NCI-H2107 (cell line): ENCODE measurements around the gene FANCC.
"Not testable (repeated sequence)": the region's sequence is repeated elsewhere in the genome, so short reads cannot be mapped to it uniquely, and the experiment has no call there.

Experiments
- DNase-seq: peaks from one replicate; lab custom pipeline; 2025; lab: John Stamatoyannopoulos, UW

FANCC gene

DNA sequence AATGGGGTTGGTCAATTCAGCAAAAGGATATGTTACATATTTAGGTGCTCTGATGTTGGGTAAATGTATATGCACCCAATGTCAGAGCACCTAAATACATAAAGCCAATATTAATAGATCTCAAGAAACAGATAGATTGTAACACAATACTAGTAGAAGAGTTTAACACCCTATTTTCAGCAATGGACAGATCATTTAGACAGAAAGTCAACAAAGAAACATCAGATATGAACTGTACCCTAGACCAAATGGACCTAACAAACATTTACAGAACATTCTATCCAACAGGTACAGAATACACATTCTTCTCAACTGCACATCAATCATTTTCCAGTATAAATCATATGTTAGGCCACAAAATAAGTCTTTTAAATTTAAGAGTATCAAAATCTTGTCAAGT, 35.2 kb downstream of the FANCC start:
- DNase-seq, result no peak

DNA sequence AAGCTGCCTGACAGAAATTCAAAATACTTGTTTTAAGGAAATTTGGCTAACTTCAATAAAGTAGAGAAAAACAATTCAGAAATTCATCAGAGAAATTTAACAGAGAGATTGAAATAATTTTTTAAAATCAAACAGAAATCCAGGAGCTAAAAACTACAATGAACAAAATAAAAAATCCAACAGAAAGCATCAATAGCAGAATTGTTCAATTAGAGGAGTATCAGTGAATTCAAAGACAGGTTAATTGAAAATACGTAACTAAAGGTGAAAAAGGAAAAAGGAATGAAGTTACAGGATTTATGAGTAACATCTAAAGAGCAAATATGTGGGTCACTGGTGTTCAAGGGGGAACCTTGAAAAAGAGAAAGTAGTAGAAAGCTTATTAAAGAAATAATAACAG, 36.8 kb downstream of the FANCC start:
- DNase-seq, result no peak

DNA sequence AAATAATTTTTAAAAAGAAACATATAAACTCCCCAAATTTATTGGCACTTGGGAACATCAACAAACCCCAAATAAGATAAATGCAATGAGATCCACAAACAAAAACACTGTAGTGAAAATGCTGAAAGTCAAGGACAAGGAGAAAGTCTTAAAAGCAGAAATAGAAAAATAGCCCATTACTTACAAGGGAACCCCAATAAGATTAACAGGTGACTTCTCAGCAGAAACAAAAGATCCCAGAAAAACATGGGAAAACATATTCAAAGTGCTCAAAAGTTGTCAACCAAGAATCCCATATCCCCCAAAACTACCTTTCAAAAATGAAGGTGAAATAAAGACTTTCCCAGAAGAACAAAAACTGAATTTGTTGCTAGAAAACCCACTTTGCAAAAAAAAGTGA, 40.0 kb downstream of the FANCC start:
- no peak for DNase-seq

DNA sequence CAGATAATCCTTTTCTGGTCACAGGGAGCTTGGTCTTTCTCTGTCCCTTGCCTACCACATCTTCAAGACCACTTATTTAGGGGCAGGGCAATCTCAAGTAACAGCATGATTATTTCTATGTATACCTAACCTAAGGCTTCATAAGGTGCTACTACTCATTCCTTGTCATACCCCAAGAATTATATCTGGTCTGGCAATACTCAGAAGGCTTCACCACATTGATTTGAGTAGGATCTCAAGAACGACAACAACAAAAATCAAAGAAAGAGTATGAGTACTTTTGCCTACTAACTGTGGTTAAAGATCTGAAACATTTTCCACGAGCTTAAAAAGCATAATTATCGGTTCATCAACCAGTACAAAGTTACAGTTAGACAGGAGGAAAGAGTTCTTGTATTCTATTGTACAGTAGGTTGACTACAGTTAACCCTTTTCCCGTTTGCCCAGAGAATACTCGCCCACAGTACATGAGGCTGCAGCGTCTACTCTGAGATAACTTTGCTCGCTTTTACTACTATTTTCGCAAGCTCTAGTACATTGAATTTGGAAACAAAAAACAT, 41.0 kb downstream of the FANCC start:
- DNase-seq, result no peak

DNA sequence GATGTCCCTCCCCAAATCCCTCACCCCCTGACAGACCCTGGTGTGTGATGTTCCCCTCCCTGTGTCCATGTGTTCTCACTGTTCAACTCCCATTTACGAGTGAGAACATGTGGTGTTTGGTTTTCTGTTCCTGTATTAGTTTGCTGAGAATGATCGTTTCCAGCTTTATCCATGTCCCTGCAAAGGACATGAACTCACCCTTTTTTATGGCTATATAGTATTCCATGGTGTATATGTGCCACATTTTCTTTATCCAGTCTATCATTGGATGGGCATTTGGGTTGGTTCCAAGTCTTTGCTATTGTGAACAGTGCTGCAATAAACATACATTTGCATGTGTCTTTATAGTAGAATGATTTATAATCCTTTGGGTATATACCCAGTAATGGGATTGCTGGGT, 43.3 kb downstream of the FANCC start:
- not testable (repeated sequence) for DNase-seq

DNA sequence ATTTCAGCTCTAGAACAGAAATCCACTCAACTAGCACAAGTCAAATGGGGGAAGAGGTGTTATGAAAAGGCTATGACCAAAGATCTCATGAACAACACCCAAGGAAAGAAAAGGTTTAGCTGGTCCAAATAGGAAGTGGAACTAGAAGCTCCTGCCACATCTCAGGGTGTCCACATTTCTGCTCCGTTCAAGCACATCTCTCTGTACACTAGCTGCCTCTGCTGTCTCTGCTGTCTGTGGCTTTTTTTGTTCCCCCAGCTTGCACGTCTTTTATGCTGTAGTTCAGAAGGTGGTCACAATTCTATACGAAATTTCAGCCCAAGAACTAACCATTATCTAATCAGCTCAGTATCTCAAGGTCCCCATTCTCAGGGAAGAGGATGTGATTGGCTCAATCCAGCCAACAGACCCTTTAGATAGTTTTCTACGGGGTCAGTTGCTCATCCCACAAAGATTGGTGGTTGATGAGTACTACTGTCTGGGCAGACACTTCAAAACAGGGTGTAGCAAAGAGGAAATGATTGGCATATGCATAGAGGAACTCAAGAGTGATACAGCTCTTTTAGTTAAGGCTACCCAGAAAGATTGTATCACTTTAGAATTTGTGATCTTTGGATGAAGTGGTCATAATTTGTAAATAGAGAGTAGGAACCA, 44.0 kb downstream of the FANCC start:
- no peak for DNase-seq

DNA sequence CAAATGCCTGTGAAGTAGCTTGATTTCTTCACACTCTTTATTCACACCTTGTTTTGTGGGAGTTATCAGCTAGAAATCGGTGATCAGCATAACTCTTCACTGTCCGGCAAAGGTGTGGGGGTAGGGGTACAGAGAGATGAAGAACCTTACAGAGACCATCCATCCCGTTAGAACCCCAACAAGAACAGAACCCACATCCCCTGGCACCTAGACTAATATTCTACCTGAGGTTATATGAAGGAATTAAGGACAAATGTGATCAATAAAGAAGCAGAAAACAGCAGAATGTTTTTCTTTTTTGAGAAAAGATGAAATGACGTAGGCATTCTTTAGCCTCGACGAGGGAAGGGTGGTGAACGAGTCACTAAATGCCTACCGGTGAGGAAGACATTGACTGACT, 44.7 kb downstream of the FANCC start:
- no peak for DNase-seq

DNA sequence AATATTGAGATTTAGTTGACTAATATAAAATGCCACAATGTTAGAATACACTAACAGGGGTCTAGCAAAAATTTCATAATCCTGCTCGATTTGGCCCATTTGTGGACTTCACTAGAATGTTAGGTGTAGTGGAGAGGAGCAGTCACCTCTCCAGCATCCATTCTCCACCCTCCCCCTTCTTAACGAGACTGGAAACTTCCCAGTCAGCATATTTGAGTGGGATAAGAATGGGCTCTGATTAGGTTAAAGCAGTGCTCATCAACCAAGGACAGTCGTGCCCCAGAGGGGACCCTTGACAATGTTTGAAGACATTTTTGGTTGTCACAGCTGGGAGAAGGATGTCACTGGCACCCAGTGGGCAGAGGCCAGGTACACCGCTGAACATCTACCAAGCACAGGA, 46.7 kb downstream of the FANCC start:
- DNase-seq, result no peak

DNA sequence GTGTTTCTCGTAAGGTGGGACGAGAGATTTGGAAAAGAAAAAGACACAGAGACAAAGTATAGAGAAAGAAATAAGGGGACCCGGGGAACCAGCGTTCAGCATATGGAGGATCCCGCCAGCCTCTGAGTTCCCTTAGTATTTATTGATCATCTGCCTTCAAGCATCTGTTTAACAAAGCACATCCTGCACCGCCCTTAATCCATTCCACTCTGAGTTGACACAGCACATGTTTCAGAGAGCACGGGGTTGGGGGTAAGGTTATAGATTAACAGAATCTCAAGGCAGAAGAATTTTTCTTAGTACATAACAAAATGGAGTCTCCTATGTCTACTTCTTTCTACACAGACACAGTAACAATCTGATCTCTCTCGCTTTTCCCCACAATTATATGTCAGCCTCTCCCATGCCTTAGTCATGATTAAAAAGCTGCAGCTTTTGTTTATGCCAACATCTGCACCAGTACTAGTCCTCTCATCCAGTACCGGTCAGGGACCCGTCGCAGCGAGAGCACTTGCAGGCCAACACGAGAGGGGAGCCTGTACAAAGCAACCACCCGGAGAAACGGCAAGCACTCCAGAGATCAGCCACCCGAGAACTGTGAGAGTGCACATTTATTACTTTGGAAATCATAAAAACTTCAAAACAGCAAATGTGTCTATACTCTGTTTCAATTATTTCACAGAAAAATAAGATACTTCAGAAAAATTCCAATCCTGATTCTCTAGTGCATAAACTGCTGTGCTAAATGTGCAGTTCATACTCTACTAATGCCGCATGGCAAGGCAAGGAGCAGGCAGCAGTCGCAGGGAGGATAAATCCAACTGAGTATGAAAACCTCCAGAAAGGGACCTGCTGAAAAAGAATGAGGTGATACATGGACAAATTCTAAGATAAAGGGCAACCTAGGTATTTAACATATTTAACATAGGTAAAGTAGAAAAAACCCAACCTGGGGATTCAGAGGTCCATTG, 47.4 kb downstream of the FANCC start:
- not testable (repeated sequence) for DNase-seq

DNA sequence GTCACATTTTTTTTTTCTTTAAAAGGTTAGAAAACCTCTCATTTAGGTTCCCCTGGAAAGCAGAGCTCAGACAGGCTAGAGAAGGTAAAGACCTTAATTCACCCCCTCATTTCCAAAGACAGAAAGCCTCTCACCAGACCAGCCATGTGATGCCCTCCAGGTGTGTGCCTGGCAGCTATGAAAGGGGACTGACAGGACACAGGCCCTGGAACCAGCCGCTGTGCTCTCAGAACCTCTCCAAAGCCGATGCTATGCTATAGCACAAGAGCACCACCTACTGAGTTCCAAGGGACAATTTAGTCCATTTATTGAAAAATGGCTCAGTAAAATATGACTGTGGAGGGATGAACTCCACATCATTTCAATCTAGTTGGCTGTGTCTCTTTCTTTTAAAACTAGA, 48.8 kb downstream of the FANCC start:
- peak; percentile 67 for DNase-seq

DNA sequence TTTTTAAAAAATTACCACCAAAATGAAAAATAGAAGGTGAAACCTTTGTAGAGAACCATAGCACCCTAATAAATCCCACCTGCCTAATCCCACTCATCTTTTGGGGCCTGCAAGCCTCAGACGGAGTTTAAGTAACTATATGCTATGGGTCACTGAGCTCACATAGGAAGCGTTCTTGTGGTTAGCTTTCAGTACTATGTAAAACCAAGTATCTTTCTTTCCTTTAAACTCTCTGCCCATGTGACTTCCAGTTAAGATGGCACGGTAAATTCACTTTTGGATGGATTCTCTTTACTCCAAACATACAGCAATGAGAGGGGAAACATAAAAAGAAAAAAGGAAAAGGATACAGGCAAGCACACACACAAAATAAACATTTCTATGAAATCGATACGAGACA, 50.9 kb downstream of the FANCC start:
- DNase-seq, result no peak

DNA sequence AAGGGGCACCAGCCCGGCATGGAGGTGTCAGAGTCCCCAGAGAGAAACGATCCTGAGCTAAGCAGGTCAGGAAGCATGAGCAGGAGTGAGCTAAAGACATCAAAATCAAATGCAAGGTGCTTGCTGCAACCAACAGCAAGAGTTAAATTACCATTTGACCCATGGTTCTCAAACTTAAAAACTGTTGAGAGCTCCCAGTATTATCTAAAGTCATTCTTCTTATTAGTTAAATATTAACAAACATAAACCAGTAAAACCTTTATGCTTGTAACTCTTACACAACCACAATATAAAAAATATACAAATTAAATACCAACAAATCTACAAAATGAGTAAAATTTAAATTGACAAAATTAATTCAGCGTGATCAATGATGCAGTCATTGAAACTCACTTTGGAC, 51.5 kb downstream of the FANCC start:
- no peak for DNase-seq

DNA sequence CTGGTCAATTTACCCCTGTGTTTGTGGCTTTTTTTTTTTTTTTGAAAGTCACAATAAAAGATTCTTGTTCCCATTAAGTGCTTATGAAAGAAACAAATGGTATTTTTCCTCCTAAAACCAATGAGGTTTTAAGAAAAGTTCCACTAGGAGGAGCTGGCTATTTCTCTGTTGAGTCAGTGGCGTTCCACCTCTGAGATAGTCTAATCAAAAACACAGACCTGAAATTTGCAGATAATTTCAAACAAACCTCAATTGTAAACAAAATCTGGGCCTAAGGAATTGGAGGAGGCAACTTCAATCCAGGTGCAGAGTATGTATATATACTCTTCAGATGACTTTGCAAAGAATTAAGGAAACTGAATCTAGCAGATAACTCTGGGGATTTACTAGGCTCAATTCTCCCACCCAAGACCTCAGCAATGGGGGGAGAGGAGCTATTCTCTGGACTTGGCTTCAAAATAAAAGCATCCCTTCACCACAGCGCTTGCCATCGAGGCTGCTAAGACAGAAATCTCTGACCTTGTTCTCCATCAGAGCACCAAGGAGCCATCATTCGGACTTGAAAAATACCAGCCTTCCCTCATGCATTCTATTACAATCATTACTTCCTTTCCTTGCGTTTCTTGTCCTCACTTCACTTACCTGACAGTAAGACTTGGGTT, 52.4 kb downstream of the FANCC start:
- DNase-seq, result no peak

DNA sequence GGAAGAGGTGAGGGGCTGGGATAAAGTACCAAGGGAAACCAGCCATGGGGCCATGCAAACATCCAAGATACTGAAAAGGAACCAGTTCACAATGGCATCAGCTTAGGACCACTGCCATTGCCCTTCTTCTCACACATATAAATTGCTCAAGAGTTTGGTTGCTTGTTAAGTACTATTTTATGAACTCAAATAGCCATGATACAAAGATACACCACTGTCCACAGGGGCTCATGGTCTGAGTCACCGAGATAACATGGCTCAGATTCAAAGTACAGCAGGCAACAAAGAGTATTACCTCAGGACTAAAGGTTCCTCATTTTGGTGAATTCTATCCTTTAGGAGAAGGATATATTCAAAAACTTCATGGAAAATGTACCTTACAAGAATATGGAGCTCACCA, 55.6 kb downstream of the FANCC start:
- no peak for DNase-seq

DNA sequence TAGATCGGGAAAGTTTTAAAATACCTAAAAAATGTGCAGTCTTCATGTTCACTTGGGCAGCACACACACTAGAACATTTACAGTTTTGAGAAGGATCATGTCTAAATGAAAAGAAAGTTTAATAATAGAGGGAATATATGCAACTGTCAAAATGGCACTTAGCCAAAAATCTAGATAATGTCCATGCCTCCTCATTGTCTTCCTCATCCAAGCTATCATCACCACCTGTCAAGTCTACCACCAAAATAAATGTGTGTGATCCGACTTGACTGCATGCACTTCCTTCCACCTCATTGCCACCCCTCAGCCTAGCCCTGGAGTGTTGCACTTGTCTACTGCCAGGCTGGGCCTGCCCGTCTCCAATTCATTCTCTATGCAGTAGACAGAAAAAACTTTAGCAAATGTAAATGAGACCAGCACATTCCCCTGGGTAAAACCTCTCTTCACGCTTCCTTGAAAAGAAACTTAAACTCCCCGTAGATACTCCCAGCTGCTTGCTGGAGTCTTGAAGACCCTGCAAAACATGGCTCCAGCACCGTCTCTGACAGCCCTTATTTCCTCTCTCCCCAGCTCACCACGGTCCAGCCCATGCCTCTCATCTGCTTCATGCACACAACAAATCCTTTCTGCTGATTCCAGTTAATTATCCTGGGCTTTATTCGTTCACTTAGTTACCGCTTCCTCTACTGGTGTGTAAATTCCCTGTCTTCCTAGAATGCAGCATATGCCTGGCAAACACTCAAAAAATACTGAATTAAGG, 66.9 kb downstream of the FANCC start:
- no peak for DNase-seq

DNA sequence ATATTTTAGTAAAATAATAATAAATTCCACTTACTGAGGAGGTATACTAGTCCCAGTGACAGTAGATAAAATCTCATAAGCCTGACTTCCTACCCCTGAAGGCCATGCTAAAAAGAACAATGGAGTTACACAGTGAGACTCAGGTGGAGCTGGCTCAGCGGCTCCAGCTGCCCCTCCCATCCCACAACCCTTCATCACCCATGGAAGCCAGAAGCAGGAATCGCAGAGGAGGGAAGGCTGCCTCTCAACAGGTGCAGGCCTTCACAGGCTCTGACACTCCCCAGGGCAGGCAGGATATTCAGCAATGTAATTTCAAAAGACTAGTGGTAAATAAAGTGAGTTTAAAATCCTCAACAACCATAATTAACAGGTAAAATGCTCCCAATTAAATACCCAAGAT, 67.5 kb downstream of the FANCC start:
- peak; percentile 48 for DNase-seq

DNA sequence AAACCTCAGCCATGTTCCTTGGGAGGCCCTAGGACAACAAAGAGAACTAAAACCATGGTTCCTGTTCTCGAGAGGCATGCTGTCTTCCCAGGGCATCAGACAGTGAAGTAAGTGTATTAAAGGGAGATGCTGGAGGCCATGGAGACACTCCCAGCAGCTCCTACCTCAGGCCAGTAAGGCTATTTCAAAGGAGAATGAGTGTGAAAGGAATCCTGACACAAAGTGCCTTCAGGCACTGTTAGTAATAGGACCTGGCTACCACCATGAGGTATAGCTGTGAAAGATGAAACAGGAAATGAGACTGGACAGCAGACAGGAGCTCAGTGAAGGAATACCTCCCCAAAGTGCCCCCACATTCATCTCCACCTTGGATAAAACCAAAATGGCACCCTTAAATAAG, 71.0 kb downstream of the FANCC start:
- DNase-seq, result no peak

DNA sequence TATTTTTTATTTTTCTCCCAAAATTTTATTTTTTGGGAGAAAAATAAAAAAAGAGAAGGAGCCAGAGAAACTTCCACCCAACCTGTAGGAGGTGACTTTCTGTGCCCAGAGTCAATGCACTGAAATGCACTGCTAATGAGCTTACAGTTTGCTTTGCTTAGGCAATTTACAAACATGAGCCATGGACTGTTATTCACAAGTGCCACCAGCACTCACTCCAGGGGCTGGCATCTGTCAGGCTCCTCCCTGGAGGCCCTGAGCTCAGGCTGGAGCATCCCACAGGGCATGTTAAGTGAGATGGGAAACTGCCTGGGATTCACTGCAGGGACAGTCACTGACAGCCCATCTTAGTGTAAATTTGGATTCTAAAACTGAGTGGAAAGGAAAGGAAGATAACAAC, 74.9 kb downstream of the FANCC start:
- DNase-seq, result no peak

DNA sequence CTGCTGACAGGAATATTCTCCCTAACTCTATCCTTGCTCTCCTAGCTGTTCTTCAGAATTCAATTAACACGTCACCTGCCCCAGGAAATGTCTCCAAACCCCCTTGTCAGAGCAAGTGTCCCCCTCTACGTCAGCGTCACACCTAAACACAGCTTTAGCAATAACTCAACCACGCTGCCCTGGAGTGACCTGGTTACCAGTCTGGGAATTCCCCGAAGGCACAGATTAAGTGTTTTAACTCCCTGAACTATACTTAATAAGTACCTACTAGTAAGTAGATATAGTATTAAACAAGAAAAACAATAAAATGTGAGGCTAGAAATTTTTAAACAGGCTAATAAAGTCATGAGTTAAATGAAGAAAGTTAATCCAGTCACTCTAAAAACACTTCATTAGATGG, 78.4 kb downstream of the FANCC start:
- no peak for DNase-seq

DNA sequence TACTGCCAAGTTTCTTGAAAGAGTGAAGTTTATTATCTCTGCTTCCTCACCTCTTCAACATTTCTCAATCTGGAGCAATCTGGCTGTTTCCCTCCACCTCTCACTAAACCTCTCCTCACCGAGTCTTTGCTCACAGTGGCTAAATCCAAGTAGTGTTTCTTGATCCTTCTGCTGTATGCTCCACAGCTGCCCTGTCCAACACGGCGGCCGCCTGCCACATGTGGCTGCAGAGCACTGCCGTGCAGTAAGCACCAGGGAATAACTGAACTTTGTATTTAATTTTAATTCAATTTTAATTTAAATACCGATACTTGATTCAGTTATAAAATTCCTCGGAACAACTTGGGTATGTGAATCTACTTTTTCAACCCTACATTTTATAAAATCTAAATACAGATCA, 80.2 kb downstream of the FANCC start:
- no peak for DNase-seq

DNA sequence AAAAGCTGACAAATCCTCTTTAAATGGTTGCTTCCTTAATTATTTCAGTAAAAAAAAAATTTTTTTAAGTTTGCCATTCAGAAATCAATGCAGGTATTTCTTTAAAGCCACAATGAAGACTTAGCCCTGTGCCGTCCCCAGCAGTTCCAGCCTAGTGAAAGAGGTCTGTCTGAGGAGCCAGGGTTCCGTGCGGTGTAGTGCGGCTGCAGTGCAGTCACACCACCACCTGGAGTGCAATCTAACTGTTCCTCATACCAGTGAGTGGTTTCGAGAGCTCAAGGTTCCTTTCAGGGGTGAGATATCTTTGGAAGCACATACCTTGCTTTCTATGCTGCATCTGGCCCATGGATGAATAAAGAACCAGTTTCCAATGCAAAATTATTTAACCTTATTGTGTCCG, 87.5 kb downstream of the FANCC start:
- DNase-seq, result no peak
